ENCODE measurements around the gene DNAJB8. TPM values are rescaled to one million over a fixed set of nuclear protein-coding genes. Genes with fewer than 3 reads are reported as not detected.

Gene DNAJB8
- total and polyA plus RNA-seq, 4 donors = not detected

GRCh38 chr3:128508852-128509251 lies 42.2 kb upstream of the DNAJB8 start (continued):
- no peak for TF ChIP-seq ZBTB33 (IDR thresholded peaks at IDR 0.05)
- no peak for TF ChIP-seq HNF4A (conservative IDR thresholded peaks at IDR 0.05)
- no peak for TF ChIP-seq RAD21 (IDR thresholded peaks at IDR 0.05)
- TF ChIP-seq GABPA (IDR thresholded peaks at IDR 0.05 in 1 of 2, conservative IDR thresholded peaks at IDR 0.05 in 1 of 2) = no peak

DNA sequence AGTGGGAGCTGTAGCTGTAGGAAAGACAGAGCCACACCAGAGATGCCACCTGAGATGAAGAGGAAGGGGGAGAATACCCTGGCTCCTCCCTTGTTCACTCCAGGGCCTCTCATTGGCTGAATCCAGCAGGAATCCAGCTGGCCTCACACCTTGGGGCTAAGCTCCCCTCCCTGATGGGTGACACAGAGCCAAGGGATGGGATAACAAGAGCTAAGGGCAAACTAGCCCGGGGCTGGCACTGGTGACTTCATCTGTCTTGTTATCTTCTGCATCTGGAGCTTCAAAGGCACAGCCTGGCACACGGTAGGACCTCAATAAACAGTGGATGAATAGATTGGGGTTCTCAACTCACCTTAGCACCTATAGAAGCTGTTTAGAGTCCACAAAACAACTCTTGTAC lies 40.1 kb upstream of the DNAJB8 start:
- H3K4me3 ChIP-seq (ENCODE audit: low read depth in 1 of 3, low read length in 3 of 3) = no peak overlapping the region
- no peaks in the 10 kb centered on the region for H3K4me1 ChIP-seq (ENCODE audit: control insufficient read depth in 4 of 4, insufficient read depth in 4 of 4, low read length in 3 of 4)
- H3K9ac ChIP-seq (ENCODE audit: low read depth in 1 of 2, low read length in 2 of 2) = no peak overlapping the region
- H3K36me3 ChIP-seq (ENCODE audit: control insufficient read depth in 4 of 4, insufficient read depth in 3 of 4, low read depth in 1 of 4, low read length in 3 of 4) = no peaks in the 10 kb centered on the region
- H3K27me3 ChIP-seq (ENCODE audit: control insufficient read depth in 4 of 4, insufficient read depth in 4 of 4, low read length in 3 of 4) = no peaks in the 10 kb centered on the region
- no peaks in the 10 kb centered on the region for H3K9me3 ChIP-seq (ENCODE audit: control insufficient read depth in 4 of 4, low read length in 3 of 4)
- 77% methylated on average over 2 of the region's 2 CpGs for WGBS
- TF ChIP-seq RXRA (IDR thresholded peaks at IDR 0.05) = no peak
- TF ChIP-seq, protein P1, sequence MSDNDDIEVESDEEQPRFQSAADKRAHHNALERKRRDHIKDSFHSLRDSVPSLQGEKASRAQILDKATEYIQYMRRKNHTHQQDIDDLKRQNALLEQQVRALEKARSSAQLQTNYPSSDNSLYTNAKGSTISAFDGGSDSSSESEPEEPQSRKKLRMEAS (IDR thresholded peaks at IDR 0.05) = no peak
- no peak for TF ChIP-seq GABPA (IDR thresholded peaks at IDR 0.05 in 1 of 2, conservative IDR thresholded peaks at IDR 0.05 in 1 of 2)
- no peak for DNase-seq (ENCODE audit: low spot score)
- H3K27ac ChIP-seq (ENCODE audit: low read depth in 1 of 2, low read length in 2 of 2) = no peak overlapping the region

GRCh38 chr3:128505771-128506170 lies 39.1 kb upstream of the DNAJB8 start:
- H3K9me3 ChIP-seq (ENCODE audit: control insufficient read depth in 4 of 4, low read length in 3 of 4) = no peaks in the 10 kb centered on the region
- no peak overlapping the region for H3K4me3 ChIP-seq (ENCODE audit: low read depth in 1 of 3, low read length in 3 of 3)
- H3K27me3 ChIP-seq (ENCODE audit: control insufficient read depth in 4 of 4, insufficient read depth in 4 of 4, low read length in 3 of 4) = no peaks in the 10 kb centered on the region
- TF ChIP-seq REST (IDR thresholded peaks at IDR 0.05) (no peak), RAD21 (IDR thresholded peaks at IDR 0.05) (no peak), FOXA2 (IDR thresholded peaks at IDR 0.05) (no peak), HNF4A (conservative IDR thresholded peaks at IDR 0.05) (no peak), HNF4G (IDR thresholded peaks at IDR 0.05) (no peak), GABPA (IDR thresholded peaks at IDR 0.05 in 1 of 2, conservative IDR thresholded peaks at IDR 0.05 in 1 of 2) (no peak), YY1 (IDR thresholded peaks at IDR 0.05) (no peak), JUND (IDR thresholded peaks at IDR 0.05) (no peak), RXRA (IDR thresholded peaks at IDR 0.05) (no peak), TAF1 (conservative IDR thresholded peaks at IDR 0.05) (no peak), NR2F2 (IDR thresholded peaks at IDR 0.05) (no peak), ZBTB33 (IDR thresholded peaks at IDR 0.05) (no peak), FOXA1 (IDR thresholded peaks at IDR 0.05) (no peak), SP1 (IDR thresholded peaks at IDR 0.05) (no peak)
- TF ChIP-seq, protein P1 (IDR thresholded peaks at IDR 0.05) = no peak
- TF ChIP-seq, protein P2, sequence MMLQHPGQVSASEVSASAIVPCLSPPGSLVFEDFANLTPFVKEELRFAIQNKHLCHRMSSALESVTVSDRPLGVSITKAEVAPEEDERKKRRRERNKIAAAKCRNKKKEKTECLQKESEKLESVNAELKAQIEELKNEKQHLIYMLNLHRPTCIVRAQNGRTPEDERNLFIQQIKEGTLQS (IDR thresholded peaks at IDR 0.05) = no peak
- TF ChIP-seq, protein P3, sequence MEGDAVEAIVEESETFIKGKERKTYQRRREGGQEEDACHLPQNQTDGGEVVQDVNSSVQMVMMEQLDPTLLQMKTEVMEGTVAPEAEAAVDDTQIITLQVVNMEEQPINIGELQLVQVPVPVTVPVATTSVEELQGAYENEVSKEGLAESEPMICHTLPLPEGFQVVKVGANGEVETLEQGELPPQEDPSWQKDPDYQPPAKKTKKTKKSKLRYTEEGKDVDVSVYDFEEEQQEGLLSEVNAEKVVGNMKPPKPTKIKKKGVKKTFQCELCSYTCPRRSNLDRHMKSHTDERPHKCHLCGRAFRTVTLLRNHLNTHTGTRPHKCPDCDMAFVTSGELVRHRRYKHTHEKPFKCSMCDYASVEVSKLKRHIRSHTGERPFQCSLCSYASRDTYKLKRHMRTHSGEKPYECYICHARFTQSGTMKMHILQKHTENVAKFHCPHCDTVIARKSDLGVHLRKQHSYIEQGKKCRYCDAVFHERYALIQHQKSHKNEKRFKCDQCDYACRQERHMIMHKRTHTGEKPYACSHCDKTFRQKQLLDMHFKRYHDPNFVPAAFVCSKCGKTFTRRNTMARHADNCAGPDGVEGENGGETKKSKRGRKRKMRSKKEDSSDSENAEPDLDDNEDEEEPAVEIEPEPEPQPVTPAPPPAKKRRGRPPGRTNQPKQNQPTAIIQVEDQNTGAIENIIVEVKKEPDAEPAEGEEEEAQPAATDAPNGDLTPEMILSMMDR (IDR thresholded peaks at IDR 0.05; ENCODE audit: low read depth, low read length, missing input control) = no peak
- no peak for DNase-seq (ENCODE audit: low spot score)
- no peak overlapping the region for H3K9ac ChIP-seq (ENCODE audit: low read depth in 1 of 2, low read length in 2 of 2)
- H3K27ac ChIP-seq (ENCODE audit: low read depth in 1 of 2, low read length in 2 of 2) = no peak overlapping the region
- H3K36me3 ChIP-seq (ENCODE audit: control insufficient read depth in 4 of 4, insufficient read depth in 3 of 4, low read depth in 1 of 4, low read length in 3 of 4) = no peaks in the 10 kb centered on the region
- H3K4me1 ChIP-seq (ENCODE audit: control insufficient read depth in 4 of 4, insufficient read depth in 4 of 4, low read length in 3 of 4) = no peaks in the 10 kb centered on the region
- 92% methylated on average over 3 of the region's 3 CpGs for WGBS
